Stimulated activated CD4-positive, alpha-beta T cell treated with anti-CD3 and anti-CD28 coated beads, TNF-alpha, amount 100 ng/mL, for 48 hours (primary cell): ENCODE data around the gene TMC5.

Experiments
- DNase-seq, 3 donors: peaks; one replicate each; pipeline ENCODE4 v3.0.0-alpha.2; 2020; ENCODE audit warnings: low read depth in 3 of 3

The TMC5 gene

GRCh38 chr16:19460397-19460796 is 42.7 kb downstream of the TMC5 start:
- DNase-seq: no peak

DNA sequence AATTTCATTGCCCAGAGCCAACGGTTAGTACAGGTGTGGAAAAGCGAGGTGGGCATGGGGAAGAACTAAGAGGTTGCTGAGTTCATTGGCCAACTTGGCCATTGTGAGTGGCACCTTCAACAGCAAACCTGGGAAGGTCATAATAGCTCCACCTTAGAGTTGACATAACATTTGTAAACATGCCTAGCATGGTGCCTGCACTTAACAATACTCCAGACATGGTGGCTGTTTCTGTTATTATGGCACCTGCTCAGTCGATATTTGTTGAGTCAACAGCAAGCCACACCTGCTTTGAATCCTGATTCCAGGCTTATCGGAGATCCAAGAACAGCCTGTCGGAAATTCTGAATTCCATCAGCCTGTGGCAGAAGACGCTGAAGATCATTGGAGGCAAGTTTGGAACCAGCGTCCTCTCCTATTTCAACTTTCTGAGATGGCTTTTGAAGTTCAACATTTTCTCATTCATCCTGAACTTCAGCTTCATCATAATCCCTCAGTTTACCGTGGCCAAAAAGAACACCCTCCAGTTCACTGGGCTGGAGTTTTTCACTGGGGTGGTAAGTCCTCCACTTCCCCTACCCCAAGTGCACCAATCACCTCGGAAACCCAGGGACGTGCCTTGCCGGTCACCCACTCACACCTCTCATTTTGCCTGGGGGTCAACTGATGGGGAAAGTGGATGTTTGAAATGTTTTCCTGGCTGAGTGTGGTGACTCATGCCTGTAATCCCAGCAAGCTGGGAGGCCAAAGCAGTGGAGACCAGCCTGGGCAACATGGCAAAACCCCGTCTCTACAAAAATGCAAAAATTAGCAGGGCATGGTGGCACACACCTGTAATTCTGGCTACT is 46.0 kb downstream of the TMC5 start:
- DNase-seq: no peak

GRCh38 chr16:19468300-19468699 is 50.6 kb downstream of the TMC5 start:
- no peak for DNase-seq

DNA sequence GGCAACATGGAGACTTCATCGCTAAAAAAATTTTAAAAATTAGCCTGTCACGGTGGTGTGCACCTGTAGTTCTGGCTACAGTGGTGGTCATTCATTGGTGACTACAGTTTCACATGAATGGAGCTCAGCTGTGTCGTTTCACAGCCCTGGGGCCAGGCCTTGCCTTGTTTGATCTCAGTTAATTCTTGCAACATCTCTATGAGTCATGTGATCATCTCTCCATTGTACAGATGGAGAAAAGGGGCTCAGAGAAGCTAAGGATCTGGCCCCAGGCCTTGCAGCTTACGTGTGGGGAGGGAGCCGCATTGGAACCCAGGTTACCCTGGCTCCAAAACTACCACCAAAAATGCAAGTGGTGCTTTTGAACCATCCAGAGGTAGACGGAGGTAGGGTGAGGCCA is 54.8 kb downstream of the TMC5 start:
- no peak for DNase-seq

DNA sequence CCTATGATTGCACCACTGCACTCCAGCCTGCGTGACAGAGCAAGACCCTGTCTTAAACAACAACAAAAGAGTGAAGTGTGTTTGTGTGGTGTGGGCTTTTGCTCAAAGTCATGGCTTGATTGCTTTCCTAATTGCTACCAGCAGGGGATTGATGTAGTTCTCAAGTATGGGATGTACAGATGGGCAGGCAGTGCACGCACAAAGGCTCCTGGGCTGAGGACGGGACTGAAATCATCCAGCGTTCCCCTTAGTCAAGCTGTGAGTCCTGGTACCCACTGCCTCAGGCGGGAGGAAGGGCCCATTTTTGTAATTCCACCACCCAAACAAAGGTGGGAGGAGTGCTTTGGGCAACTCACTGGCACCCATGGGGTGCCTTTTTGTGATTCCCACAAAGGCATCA is 56.9 kb downstream of the TMC5 start:
- no peak for DNase-seq

- no peak for DNase-seq
These were observed 60.8 kb downstream of the TMC5 start for GRCh38 chr16:19478505-19478904.

- DNase-seq: no peak
These were observed 61.6 kb downstream of the TMC5 start for GRCh38 chr16:19479302-19479721.

DNA sequence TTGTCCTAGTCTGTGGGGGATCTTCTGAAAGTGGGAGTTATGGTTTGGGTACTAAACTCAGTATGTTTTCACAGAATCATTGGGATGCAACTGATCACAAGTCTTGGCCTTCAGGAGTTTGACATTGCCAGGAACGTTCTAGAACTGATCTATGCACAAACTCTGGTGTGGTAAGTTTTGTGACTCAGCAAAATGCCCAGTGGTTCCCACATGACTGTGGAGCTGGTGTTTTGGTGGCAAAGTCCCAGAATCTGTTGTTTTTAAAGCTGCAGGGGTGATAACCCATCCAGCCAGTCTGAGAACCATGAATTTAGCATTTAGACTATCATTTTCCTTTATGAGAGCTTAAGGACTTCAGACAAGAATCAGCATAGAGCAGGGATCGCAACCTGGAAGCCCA is 63.6 kb downstream of the TMC5 start:
- no peak for DNase-seq

DNA sequence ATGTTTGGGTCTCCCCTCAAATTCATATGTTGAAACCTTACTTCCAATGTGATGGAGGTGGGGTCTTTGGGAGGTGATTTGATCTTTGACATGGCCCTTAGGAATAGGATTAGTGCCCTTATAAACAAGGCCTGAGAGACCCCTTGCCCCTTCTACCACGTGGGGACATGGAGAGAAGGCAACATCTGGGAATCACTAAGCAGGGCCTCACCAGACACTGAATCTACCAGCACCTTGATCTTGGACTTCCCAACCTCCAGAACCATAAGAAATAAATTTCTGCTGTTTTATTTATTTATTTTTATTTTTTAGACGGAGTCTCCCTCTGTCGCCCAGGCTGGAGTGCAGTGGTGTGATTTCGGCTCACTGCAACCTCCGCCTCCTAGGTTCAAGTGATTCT is 64.1 kb downstream of the TMC5 start:
- DNase-seq: no peak

DNA sequence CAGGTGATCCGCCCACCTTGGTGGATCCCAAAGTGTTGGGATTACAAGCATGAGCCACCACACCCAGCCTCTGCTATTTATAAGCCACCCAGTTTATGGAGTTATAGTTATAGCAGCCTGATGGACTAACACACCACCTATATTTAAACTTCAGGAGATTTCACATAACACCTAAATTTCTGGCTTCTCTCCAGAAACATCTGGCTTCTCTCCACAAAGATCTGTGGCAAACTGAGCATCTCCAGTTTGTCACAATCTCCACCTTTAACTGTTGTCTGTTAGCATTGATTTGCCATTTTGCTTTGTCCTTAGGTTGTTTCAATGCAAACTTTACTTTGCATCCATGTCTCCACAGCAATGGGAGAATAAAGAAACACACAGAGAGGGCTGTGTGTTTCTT is 64.6 kb downstream of the TMC5 start:
- DNase-seq: no peak

- DNase-seq: no peak
These were observed 66.4 kb downstream of the TMC5 start for GRCh38 chr16:19484096-19484495.

GRCh38 chr16:19485611-19486010 is 67.9 kb downstream of the TMC5 start:
- no peak for DNase-seq

DNA sequence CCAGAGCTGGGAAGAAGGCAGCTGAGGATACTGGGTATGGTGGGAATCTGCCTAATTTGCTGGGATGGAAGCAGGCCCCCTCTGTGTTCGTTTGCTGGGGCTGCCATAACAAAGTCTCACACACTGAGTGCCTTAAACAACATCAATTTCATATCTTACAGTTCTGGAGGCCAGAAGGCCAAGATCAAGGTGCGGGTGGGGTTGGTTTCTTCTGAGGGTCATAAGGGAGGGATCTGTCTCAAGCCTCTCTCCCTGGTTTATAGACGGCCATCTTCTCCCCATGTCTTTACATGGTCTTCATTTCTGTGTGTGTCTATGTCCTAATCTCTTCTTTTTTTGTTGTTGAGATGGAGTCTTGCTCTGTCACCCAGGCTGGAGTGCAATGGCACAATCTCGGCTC is 68.4 kb downstream of the TMC5 start:
- DNase-seq: no peak

GRCh38 chr16:19486750-19487325 is 69.2 kb downstream of the TMC5 start:
- no peak for DNase-seq

GRCh38 chr16:19488213-19488640 is 70.5 kb downstream of the TMC5 start:
- no peak for DNase-seq

- no peak for DNase-seq
These were observed 72.9 kb downstream of the TMC5 start for GRCh38 chr16:19490619-19491018.

- DNase-seq: no peak
These were observed 79.5 kb downstream of the TMC5 start for GRCh38 chr16:19497176-19497575.

DNA sequence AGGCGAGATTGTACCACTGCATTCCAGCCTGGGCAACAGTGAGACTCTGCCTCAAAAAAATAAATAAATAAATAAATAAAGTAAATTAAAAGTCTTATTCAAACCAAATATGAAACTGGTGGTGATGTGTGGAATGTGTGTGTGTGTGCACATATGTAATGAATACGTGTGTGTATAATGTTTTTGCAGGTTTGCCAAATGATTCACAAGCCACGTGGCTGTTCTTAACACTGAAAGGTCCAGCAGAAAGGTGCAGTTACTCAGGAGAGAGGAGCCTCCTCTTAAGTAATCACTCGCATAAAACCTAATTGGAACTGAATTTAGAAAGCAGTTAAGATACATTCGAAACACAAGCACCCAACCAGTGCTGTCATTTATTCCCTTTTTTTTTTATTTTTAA is 81.3 kb downstream of the TMC5 start:
- no peak for DNase-seq

DNA sequence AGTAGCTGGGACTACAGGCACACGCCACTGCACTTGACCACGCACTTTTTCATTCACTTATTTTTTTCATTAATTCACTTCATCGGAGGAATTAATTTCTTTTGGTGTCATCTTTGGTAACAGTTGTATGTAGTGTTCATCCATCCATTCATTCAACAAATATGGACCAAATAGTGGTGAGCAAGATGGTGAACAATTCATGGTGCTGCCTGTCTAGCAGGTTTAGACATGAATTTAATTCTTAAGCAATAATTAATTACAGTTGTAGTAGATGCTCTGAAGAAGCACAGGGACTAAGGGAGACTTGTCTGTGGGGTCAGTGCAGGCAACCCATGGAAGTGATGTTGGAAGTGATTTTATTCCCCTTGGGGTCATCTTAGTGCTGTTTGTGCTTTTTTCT is 81.8 kb downstream of the TMC5 start:
- no peak for DNase-seq

DNA sequence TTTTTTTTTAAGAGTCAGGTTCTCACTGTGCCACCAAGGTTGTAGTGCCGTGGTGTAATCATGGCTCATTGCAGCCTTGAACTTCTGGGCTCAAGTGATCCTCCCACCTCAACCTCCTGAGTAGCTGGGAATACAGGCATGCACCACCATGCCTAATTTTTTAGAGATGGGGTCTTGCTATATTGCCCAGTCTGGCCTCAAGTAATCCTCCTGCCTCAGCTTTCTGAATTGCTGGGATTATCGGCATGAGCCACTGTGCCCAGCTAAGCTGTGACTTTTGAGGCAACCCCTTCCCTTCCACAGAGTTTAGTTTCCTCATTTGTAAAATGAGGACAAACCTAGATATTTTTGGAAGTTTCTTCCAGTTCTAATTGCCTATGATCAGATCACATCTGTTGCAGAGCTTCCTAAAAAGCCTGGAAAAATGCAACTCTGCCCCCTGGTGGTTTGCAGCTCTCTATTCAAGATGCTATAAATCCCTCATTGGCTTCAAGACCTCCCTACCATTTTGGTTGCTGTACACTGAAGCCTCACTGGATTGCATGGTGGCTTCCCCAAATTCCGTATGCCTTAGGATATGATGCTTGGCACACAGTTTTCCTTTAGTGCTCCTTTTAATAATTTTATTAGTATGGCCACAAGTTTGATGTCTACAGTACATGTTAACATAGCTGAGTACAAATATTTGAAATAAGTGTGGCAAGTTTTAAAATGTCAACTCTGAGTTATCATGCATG is 84.9 kb downstream of the TMC5 start:
- DNase-seq: peak in 2 of 3 donors; percentile 52 to 63

GRCh38 chr16:19503461-19504075 is 85.9 kb downstream of the TMC5 start:
- DNase-seq: no peak

GRCh38 chr16:19505600-19506303 is 88.1 kb downstream of the TMC5 start:
- DNase-seq: no peak
